ENCODE data around the gene TAGLN2. TPM values are rescaled to one million over a fixed set of nuclear protein-coding genes. Genes with fewer than 3 reads are reported as not detected.
A peak's percentile ranks its signal among the peaks of the same experiment; 100 is the strongest.

TAGLN2 gene
- total RNA-seq, 1 donor from 2014 or later: 3.9 TPM

GRCh38 chr1:159897962-159898361 is 27.3 kb downstream of the TAGLN2 start:
- Histone ChIP-seq H3K9ac (no peak overlapping the region), H3K9me3 (ENCODE audit: low read depth) (no peaks in the 10 kb centered on the region), H3K79me2 (ENCODE audit: low read depth) (no peaks in the 10 kb centered on the region), H3K36me3 (no peaks in the 10 kb centered on the region), H3K4me1 (peaks cover 9% of the 10 kb centered on the region), H2AFZ (replicated peaks) (no peak overlapping the region), H3K4me2 (no peak overlapping the region), H4K20me1 (ENCODE audit: low read depth) (no peaks in the 10 kb centered on the region), H3K27ac (no peak overlapping the region), H3K4me3 (no peak overlapping the region), H3K27me3 (peaks cover 18% of the 10 kb centered on the region), H3F3A (ENCODE audit: low read depth) (peaks cover 14% of the 10 kb centered on the region)
- TF ChIP-seq, protein P1, sequence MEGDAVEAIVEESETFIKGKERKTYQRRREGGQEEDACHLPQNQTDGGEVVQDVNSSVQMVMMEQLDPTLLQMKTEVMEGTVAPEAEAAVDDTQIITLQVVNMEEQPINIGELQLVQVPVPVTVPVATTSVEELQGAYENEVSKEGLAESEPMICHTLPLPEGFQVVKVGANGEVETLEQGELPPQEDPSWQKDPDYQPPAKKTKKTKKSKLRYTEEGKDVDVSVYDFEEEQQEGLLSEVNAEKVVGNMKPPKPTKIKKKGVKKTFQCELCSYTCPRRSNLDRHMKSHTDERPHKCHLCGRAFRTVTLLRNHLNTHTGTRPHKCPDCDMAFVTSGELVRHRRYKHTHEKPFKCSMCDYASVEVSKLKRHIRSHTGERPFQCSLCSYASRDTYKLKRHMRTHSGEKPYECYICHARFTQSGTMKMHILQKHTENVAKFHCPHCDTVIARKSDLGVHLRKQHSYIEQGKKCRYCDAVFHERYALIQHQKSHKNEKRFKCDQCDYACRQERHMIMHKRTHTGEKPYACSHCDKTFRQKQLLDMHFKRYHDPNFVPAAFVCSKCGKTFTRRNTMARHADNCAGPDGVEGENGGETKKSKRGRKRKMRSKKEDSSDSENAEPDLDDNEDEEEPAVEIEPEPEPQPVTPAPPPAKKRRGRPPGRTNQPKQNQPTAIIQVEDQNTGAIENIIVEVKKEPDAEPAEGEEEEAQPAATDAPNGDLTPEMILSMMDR (IDR thresholded peaks at IDR 0.05): no peak
- TF ChIP-seq EZH2phosphoT487 (IDR thresholded peaks at IDR 0.05) (no peak), EZH2 (IDR thresholded peaks at IDR 0.05) (no peak)
- H3K27me3 Mint-ChIP-seq (ENCODE audit: insufficient read depth, low read depth): peaks cover 11% of the 10 kb centered on the region
- H3K4me3 Mint-ChIP-seq: no peak overlapping the region
- H3K4me1 Mint-ChIP-seq: peaks cover 22% of the 10 kb centered on the region
- DNase-seq (ENCODE audit: low spot score): no peak
- no peaks in the 10 kb centered on the region for H3K9me3 Mint-ChIP-seq
- H3K36me3 Mint-ChIP-seq: no peaks in the 10 kb centered on the region
- H3K27ac Mint-ChIP-seq: peak overlapping the region; percentile 6

DNA sequence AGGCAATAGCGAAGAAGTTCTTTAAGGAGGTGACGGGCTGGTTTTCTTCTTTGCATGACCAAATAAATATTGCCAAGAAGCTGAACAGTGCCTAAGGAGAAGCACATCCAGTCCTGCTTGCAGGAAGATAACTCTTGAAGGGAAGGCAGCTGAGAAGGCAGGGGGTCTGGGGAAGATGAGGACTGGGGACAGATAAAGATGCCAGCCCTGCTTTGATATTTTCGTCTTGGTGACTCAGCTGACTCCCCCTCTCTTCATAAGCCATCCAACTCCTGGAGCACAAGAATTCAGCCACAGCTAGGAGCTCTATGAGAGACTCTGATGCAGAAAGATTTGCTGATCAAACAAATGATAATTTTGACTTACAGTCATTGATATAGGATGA is 28.8 kb downstream of the TAGLN2 start:
- Histone ChIP-seq H4K20me1 (ENCODE audit: low read depth) (no peaks in the 10 kb centered on the region), H3K79me2 (ENCODE audit: low read depth) (no peaks in the 10 kb centered on the region), H3F3A (ENCODE audit: low read depth) (peaks cover 14% of the 10 kb centered on the region), H2AFZ (replicated peaks) (no peak overlapping the region), H3K27me3 (peaks cover 18% of the 10 kb centered on the region), H3K36me3 (no peaks in the 10 kb centered on the region), H3K27ac (no peak overlapping the region), H3K4me3 (no peak overlapping the region), H3K9me3 (ENCODE audit: low read depth) (no peaks in the 10 kb centered on the region), H3K4me2 (no peak overlapping the region), H3K9ac (no peak overlapping the region), H3K4me1 (peaks cover 9% of the 10 kb centered on the region)
- H3K4me1 Mint-ChIP-seq: peaks cover 22% of the 10 kb centered on the region
- H3K4me3 Mint-ChIP-seq: no peak overlapping the region
- no peaks in the 10 kb centered on the region for H3K36me3 Mint-ChIP-seq
- peaks cover 11% of the 10 kb centered on the region for H3K27me3 Mint-ChIP-seq (ENCODE audit: insufficient read depth, low read depth)
- H3K27ac Mint-ChIP-seq: no peak overlapping the region
- TF ChIP-seq, protein P1 (IDR thresholded peaks at IDR 0.05): no peak
- TF ChIP-seq EZH2phosphoT487 (IDR thresholded peaks at IDR 0.05): no peak
- no peak for TF ChIP-seq EZH2 (IDR thresholded peaks at IDR 0.05)
- no peaks in the 10 kb centered on the region for H3K9me3 Mint-ChIP-seq
- no peak for DNase-seq (ENCODE audit: low spot score)

DNA sequence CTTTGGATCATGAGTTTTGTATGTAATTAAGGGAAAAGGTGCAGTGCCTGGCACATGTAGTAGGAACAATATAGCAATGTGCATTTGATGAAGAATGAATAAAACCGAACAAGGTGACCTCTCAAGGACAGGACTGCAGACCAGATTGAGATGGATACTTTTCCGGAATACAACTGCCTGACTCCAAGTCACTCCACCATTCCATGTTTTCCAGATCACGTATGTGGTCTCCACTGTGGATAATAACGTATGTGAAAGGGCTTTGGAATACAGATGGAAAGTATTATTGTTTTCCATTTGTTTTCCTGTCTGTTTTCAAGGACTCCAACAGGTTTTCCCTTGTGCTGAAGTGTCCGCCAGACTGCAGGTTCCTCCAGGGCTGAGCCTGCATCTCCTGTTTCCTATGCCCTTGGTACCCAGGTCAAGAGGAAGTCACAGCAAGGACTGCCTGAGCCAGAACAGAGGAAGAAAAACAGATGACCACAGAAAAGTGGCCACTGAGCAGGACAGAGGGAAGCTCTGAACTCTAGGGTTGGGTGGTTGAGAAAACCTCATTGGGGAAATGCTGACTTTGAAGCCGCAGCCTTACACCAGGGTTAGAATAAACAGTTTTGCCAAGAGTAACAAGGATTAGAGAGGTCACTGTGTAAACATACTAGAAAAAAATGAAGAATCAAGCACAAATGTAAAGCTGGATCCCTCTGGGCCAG is 29.3 kb downstream of the TAGLN2 start:
- no peaks in the 10 kb centered on the region for H3K36me3 Mint-ChIP-seq
- no peak overlapping the region for H2AFZ ChIP-seq (replicated peaks)
- peaks cover 18% of the 10 kb centered on the region for H3K4me1 Mint-ChIP-seq
- H4K20me1 ChIP-seq (ENCODE audit: low read depth): no peaks in the 10 kb centered on the region
- peaks cover 12% of the 10 kb centered on the region for H3K27me3 ChIP-seq
- H3K9me3 Mint-ChIP-seq: no peaks in the 10 kb centered on the region
- H3K27ac Mint-ChIP-seq: no peak overlapping the region
- no peaks in the 10 kb centered on the region for H3K36me3 ChIP-seq
- H3K79me2 ChIP-seq (ENCODE audit: low read depth): no peaks in the 10 kb centered on the region
- no peak overlapping the region for H3K27ac ChIP-seq
- TF ChIP-seq EZH2phosphoT487 (IDR thresholded peaks at IDR 0.05) (no peak), EZH2 (IDR thresholded peaks at IDR 0.05) (no peak)
- TF ChIP-seq, protein P1 (IDR thresholded peaks at IDR 0.05): no peak
- no peak for DNase-seq (ENCODE audit: low spot score)
- H3K9ac ChIP-seq: no peak overlapping the region
- H3K4me3 Mint-ChIP-seq: no peak overlapping the region
- H3K4me3 ChIP-seq: no peak overlapping the region
- peaks cover 11% of the 10 kb centered on the region for H3K27me3 Mint-ChIP-seq (ENCODE audit: insufficient read depth, low read depth)
- no peak overlapping the region for H3K4me2 ChIP-seq
- H3K4me1 ChIP-seq: peaks cover 9% of the 10 kb centered on the region
- peaks cover 9% of the 10 kb centered on the region for H3F3A ChIP-seq (ENCODE audit: low read depth)
- no peaks in the 10 kb centered on the region for H3K9me3 ChIP-seq (ENCODE audit: low read depth)
